ENCODE results near the gene RBM23. TPM values are rescaled to one million over a fixed set of nuclear protein-coding genes. Genes with fewer than 3 reads are reported as not detected.

The RBM23 gene
- polyA plus RNA-seq, 1 donor (not counting 4 experiments of a cell fraction or from before 2014, with no cell fraction given): 50.8 TPM

- no peak overlapping the region for H2AFZ ChIP-seq (ENCODE audit: control insufficient read depth, low read length)
- no peak for TF ChIP-seq EZH2 (IDR thresholded peaks at IDR 0.05; ENCODE audit: low read length)
- no peak for TF ChIP-seq CTCF (optimal IDR thresholded peaks at IDR 0.05 in 1 of 3, IDR thresholded peaks at IDR 0.05 in 1 of 3, conservative IDR thresholded peaks at IDR 0.05 in 1 of 3; ENCODE audit: extremely low read depth in 1 of 3, insufficient read depth in 2 of 3, low read length in 3 of 3)
- dilution Hi-C loops (cut with MboI; ENCODE audit: extremely low pct_ligation_motif_present, low sequenced_read_pairs): no loop called here
- H3K4me1 ChIP-seq (ENCODE audit: control insufficient read depth, extremely low read depth, insufficient read depth, low read length): peaks cover 18% of the 10 kb centered on the region
- peak overlapping the region; percentile 62 for H3K4me2 ChIP-seq (ENCODE audit: control insufficient read depth, extremely low read depth, insufficient read depth, low read depth, low read length)
- peak overlapping the region in 2 of 3 experiments; percentile 64 for H3K4me3 ChIP-seq (ENCODE audit: control insufficient read depth in 2 of 3, extremely low read depth in 1 of 3, insufficient read depth in 2 of 3, low read depth in 1 of 3, low read length in 3 of 3)
- no peak overlapping the region for H3K9ac ChIP-seq (ENCODE audit: control insufficient read depth, extremely low read depth, insufficient read depth, low read length)
- H4K20me1 ChIP-seq (ENCODE audit: control insufficient read depth, extremely low read depth, insufficient read depth, low read length): no peaks in the 10 kb centered on the region
- FAIRE-seq: no peak
- no peaks in the 10 kb centered on the region for H3K9me3 ChIP-seq (ENCODE audit: control insufficient read depth, low read depth, low read length)
- DNase-seq (ENCODE audit: low read depth, low spot score): no peak
- H3K9me1 ChIP-seq (ENCODE audit: control insufficient read depth, extremely low read depth, insufficient read depth, low read length): no peaks in the 10 kb centered on the region
- H3K36me3 ChIP-seq (ENCODE audit: control insufficient read depth in 2 of 2, extremely low read depth in 1 of 2, insufficient read depth in 2 of 2, low read length in 2 of 2): no peaks in the 10 kb centered on the region
- no peaks in the 10 kb centered on the region for H3K79me2 ChIP-seq (ENCODE audit: control insufficient read depth, insufficient read depth, low read length)
- H3K27me3 ChIP-seq (ENCODE audit: control insufficient read depth, extremely low read depth, insufficient read depth, low read length): no peaks in the 10 kb centered on the region
- H3K27ac ChIP-seq (ENCODE audit: control insufficient read depth, insufficient read depth, low read length): no peak overlapping the region
Measured at GRCh38 chr14:22887990-22888378, 31.0 kb downstream of the RBM23 start.

- Histone ChIP-seq H3K27ac (ENCODE audit: control insufficient read depth, insufficient read depth, low read length) (peak overlapping the region; percentile 39), H3K4me3 (ENCODE audit: control insufficient read depth in 2 of 3, extremely low read depth in 1 of 3, insufficient read depth in 2 of 3, low read depth in 1 of 3, low read length in 3 of 3) (peak overlapping the region; percentile 26 to 64 (median 64)), H3K9me1 (ENCODE audit: control insufficient read depth, extremely low read depth, insufficient read depth, low read length) (no peaks in the 10 kb centered on the region), H4K20me1 (ENCODE audit: control insufficient read depth, extremely low read depth, insufficient read depth, low read length) (no peaks in the 10 kb centered on the region), H3K4me1 (ENCODE audit: control insufficient read depth, extremely low read depth, insufficient read depth, low read length) (peaks cover 23% of the 10 kb centered on the region), H3K4me2 (ENCODE audit: control insufficient read depth, extremely low read depth, insufficient read depth, low read depth, low read length) (peak overlapping the region; percentile 62), H3K9ac (ENCODE audit: control insufficient read depth, extremely low read depth, insufficient read depth, low read length) (peak overlapping the region; percentile 65), H3K36me3 (ENCODE audit: control insufficient read depth in 2 of 2, extremely low read depth in 1 of 2, insufficient read depth in 2 of 2, low read length in 2 of 2) (no peaks in the 10 kb centered on the region), H3K27me3 (ENCODE audit: control insufficient read depth, extremely low read depth, insufficient read depth, low read length) (no peaks in the 10 kb centered on the region), H3K79me2 (ENCODE audit: control insufficient read depth, insufficient read depth, low read length) (no peaks in the 10 kb centered on the region), H2AFZ (ENCODE audit: control insufficient read depth, low read length) (peak overlapping the region; percentile 64), H3K9me3 (ENCODE audit: control insufficient read depth, low read depth, low read length) (no peaks in the 10 kb centered on the region)
- TF ChIP-seq EZH2 (IDR thresholded peaks at IDR 0.05; ENCODE audit: low read length) (no peak), CTCF (optimal IDR thresholded peaks at IDR 0.05 in 1 of 3, IDR thresholded peaks at IDR 0.05 in 1 of 3, conservative IDR thresholded peaks at IDR 0.05 in 1 of 3; ENCODE audit: extremely low read depth in 1 of 3, insufficient read depth in 2 of 3, low read length in 3 of 3) (no peak)
- DNase-seq (ENCODE audit: low read depth, low spot score) (no peak), FAIRE-seq (peak; percentile 53)
- dilution Hi-C loops (cut with MboI; ENCODE audit: extremely low pct_ligation_motif_present, low sequenced_read_pairs): no loop called here
Measured at GRCh38 chr14:22887260-22887989, 31.5 kb downstream of the RBM23 start.
